Activated CD4-positive, CD25-positive, alpha-beta regulatory T cell treated with anti-CD3 and anti-CD28 coated beads, Interleukin-2, amount 50 U/mL, for 16 hours (primary cell): ENCODE data around the gene YY1.

ENCODE experiments used
- DNase-seq: peaks from one replicate; pipeline ENCODE4 v3.0.0-alpha.2; 2020; ENCODE audit warnings: low read depth, low spot score

The YY1 gene

DNA sequence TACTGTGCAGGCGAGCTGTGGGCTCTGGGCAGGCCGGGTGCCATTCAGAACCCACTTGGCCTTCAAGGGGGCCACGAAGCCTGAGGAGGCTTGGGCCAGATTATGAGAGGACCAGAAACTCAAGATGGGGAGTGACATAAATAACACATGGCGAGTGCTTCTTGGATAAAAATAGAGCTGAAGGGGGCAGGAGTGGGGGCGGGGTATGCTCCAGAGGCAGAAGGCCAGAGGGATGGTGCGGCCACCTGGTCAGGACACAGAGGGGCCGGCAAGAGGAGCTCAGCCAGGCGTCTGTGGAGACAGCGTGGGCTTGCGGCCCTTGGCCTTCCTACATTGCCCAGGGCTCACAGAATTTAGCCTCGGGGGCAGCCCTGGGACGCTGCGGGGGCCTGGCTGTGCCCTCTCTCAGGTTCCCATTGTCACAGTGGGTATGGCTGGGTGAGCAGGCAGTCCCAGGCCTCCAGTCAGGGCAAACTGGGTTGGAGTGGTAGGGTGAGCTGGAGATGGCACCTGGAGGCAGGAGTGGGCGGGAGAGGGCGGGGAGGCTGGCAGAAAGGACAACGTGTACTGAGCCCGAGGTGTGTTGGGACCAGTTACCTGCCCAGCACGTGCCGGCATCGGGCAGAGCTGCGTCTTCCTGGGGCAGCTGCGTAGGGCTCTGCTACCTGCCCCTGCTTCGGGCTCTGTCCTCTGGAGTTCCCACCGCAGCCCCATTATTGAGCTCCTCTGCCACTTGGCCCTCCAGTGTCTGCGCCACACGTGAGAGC, 74.7 kb downstream of the YY1 start:
- no peak for DNase-seq

DNA sequence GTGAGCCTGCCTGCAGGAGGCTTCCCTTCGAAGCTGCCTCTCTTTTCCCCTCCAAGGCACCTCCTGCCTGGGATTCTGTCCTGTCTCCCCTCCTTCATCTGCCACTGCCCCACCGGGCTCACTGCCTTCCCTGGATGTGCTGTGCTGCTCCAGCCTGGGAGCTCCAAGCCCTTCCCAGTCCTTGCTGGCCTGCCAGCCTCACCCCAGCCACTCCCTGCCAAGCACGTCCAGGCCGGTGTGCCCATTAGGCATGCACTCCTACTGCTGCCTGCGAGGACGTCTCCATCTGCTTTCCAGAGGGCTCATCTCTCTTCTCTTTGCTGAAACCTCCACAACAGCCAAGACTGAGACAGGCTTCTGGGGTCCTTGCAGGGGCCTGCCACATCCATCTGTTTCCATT, 75.8 kb downstream of the YY1 start:
- DNase-seq = no peak

DNA sequence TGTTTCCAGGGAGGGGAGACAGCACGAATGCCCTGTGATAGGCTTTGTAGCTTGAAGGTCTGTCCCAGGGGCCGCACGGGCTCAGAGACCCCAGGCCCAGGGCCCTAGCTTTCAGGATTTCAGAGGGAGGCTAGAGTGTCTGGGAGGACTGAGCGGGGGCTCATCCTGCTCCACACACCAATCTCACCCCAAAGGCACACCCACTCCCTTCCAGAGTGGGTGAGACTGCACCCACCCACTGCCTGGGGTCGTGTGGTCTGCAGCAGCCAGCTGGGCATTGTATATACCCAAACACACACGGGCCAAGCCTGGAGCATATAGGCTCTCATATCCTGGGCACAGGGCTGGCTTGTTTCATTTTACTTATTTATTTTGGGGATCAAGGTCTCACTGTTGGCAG, 78.4 kb downstream of the YY1 start:
- no peak for DNase-seq

DNA sequence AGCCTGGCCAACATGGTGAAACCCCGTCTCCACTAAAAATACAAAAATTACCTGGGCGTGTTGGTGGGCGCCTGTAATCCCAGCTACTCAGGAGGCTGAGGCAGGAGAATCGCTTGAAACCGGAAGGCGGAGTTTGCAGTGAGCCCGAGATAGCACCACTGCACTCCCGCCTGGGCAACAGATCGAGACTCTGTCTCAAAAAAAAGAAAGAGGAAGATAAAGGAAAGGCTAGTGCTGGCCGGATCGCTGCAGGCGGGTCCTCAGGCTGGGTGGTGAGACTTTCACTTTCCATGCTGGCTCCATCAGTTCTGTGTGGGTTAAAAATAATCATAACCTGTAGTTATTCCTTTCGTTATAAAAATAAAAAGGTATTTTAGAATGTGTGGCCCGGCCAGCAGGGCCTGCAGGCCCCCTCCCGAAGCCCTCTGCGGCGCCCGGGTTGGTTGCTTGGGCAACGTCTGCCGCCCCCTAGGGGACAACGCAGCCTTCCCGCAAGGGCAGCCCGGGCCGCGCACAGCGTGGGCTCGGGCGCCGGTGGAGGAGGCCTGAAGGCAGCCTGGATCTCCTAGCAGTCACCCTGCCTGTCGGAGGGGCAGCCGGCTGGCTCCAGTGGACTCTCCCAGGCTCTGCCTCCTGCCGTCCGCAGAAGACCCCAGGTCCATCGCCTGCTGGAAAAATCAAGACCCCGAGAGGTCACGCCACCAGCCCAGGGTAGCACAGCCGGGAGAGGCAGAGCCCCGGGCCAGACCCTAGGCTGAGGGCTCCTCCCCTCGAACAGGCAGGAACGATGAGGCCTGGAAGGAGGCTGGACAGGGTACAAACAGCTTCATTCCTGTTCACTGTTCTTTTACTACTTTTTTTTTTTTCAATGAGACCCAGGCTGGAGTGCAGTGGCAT, 79.2 kb downstream of the YY1 start:
- peak; percentile 30 for DNase-seq

DNA sequence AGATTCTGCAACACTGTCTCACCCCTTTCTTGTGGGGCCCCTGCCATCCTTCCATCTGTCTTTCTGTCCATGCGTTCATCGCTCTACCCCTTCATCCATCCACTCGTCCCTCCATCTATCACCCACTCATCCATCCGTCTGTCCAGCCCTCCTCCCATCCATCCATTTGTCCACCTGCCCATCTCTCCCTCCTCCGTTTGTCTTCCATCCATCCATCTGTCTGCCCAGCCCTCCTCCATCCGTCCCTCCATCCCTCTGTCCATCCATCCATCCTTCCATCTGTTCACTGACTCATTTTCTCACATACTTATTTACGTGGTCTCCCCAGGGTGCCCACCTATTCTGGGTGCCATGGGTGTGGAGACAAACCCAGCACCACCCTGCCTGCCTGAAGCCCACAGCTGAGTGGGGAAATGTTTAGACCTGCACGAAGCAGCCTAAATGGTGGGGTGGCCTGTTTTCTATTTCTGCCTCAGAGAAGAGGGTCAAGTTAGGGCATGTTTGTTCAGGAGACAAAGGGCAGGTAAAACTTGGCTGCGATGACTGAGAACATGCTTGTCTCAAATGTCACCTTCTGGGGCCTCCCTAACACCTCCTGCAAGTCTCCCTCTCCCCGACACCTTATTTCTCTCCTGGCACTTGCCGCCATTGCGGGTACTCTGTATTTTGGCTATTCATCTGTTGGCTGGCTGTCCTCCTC, 81.4 kb downstream of the YY1 start:
- no peak for DNase-seq

DNA sequence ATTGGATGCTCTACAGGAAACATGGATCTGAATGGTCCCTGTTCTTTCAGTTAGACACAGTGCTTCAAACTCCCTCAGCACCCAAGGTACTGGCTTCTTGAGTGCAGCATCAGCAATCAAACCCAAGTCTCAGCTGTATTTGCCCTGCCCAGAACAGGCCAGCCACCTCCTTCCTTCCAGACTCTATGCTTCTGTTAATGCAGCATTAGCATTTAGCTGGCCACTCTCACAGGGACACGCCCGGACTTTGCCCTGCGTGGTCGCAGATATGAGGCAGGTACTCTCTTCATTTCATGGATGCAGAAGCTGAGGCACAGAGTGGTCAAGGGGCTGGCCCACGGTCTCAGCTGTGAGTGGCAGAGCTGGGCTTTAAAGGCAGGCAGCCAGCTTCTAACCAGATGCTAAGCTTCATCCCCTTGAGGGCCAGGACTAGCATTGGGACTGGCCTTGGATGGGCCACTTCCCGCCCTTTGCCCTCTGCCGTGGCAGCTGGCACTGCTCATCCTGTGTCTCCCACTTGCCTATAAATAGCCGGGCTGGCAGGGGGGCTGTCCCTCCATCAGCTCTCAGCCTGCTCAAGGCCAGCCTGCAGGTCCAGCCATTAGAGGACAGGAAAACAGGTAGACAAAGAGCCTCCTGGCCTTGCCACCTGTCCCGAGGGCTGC, 82.7 kb downstream of the YY1 start:
- DNase-seq = no peak

DNA sequence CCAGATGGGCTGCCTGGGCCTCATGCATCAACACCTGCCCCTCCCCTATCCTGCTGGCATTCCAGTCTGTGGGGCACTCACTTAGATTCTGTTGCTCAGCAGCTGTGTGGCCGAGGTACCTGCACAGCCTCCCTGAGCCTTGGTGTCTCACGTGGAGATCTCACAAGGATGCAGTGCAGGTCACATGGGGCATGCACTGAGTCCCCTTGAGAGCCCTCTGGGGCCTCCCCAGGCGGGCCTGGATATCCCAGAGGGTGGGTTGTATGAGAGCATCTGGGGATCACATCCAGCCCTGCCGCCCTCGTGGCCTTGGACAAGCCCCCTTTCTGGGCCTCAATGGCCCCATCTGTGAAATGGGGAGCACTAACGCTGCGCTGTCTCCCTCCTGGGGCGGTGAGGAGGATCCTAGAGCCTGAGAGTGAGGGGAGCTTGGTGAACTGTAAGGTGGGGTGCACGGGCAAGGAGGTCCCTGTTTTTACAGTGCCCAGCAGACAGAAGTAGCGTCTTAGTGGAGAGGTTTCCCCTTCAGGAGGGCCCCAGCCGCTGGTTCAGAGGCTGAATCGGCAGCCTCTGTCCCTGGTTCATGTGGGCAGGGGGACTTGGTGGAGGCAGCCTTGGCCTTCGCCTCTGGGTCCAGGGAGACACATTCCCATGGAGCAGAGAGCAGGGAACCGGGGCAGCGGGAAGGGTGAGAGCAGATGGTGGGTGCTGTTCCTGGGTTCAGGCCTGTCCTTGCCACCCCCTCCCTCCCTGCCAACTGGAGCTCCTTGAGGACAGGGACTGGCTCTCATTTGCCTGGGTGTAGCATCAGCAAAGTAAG, 83.4 kb downstream of the YY1 start:
- DNase-seq = no peak

DNA sequence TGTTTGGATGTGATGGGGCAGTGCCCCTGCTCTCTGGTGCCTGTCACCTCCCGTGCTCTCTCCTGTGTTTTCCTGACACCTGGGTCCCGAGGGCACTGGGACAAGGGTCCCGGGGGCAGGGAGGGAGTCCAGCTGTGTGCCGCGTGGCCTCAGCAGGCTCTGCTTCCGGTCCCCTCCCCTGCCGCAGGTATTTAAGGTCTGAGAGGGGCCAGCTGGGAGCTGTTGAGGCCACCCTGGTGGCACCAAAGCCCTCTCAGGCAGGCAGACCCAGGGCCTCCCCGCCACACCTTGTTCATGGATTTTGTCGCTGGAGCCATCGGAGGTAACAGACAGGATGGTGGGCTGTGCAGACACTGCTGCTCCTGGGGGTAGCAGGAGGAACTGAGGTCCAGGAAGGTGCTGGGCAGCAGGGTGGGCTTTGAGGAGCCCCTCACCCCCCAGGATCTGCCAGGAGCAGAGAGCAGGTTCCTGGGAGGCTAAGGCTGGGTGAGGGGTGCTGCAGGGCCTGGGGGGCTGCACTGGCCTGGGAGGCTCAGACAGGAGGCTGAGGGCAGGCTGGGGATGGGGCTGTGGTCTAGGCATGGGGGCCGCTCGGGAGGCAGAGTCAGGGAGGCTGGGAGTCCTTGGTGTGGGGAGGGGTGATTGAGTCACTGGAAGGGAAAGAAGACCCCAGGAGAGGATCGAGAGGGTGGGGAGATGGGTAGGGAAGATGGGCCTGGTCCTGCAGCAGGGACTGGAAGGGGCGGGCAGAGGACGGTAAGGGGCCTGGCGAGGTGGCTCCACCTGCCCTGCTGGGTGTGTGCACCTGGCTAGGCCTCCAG, 84.4 kb downstream of the YY1 start, which contains the start of gene SLC25A47:
Gene SLC25A47, plus strand, starts transcription at position 219 of the 821 bp plus-strand sequence. Its CDS starts 76 bp downstream, at position 295.
- DNase-seq = no peak

DNA sequence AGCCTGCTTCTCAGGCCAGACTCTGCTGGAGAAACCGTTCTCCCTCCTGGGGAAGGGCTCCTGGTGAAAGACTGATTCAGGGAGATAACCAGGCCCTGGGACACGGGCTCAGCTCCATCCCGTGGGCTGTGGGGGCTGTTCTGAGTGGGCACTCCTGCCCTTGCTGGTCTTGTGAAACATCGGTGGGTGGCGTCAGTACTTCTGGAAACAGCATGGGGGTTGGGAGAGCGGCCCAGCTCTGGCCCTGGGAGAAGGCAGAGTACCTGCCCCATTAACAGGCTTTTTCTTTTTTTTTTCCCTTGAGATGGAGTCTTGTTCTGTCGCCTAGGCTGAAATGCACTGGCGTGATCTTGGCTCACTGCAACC, 85.0 kb downstream of the YY1 start:
- DNase-seq = no peak

DNA sequence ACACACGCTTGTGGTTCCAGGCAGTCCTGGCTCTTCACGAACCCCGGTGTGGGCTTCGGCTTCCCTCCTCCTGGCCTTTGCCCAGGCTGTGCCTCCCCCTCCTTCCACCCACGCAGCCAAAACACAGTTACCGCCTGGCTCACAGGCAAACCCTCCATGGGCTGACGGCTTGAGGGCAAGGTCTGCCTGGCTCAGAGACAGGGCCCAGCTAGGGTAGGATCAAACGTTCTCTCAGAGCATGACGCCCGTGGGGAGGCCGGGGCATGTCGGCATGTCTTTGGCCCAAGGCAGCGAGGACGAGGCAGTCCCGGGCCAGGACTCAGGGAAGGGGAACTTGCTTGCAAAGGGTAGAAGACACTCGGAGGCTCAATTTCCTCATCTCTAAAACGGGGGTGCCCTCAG, 86.3 kb downstream of the YY1 start:
- no peak for DNase-seq

DNA sequence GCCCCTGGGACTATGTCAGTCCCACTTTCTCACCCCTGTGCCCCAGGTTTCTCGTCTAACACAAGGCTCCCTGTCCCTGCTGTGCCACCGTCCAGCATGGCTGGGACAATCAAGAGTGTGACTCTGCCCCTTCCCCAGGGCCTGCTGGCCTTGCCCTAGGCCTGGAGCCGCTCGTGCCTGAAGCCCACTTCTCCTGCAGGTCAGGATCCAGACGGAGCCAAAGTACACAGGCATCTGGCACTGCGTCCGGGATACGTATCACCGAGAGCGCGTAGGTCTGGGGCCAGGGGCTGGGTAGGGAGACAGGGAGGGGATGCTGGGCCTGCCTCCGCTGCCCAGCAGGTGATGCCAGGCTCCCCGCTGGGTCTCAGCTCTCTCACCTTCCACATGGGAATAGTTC, 87.0 kb downstream of the YY1 start:
- no peak for DNase-seq

DNA sequence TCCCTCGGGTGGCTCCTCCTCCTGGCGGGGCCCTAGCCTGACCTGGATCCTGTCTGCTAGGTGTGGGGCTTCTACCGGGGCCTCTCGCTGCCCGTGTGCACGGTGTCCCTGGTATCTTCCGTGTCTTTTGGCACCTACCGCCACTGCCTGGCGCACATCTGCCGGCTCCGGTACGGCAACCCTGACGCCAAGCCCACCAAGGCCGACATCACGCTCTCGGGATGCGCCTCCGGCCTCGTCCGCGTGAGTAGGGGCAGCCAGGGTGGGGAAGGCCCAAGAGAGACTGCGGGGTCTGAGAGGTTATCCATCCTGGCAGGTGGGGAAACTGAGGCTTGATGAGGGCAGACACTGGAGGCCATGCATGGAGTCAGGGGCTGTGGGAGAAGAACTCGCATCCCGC, 88.2 kb downstream of the YY1 start:
- no peak for DNase-seq

DNA sequence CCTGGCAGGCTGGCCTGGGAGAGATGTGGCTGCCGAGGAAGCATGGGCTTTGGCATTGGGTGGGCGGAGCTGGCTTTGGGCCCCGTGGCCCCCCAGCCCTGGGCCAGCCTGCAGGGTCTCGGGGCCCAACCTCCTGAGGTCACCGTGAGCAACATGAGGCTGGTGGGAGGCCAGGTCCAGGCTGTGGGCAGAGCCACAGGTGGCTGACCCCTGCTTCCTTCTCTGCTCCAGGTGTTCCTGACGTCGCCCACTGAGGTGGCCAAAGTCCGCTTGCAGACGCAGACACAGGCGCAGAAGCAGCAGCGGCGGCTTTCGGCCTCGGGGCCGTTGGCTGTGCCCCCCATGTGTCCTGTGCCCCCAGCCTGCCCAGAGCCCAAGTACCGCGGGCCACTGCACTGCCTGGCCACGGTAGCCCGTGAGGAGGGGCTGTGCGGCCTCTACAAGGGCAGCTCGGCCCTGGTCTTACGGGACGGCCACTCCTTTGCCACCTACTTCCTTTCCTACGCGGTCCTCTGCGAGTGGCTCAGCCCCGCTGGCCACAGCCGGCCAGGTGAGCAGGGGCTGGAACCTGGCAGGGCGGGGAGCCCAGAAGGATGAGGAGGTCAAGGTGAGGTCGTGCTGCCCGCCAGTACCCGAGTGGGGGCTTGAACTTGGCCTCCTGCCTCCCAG, 89.7 kb downstream of the YY1 start:
- no peak for DNase-seq

DNA sequence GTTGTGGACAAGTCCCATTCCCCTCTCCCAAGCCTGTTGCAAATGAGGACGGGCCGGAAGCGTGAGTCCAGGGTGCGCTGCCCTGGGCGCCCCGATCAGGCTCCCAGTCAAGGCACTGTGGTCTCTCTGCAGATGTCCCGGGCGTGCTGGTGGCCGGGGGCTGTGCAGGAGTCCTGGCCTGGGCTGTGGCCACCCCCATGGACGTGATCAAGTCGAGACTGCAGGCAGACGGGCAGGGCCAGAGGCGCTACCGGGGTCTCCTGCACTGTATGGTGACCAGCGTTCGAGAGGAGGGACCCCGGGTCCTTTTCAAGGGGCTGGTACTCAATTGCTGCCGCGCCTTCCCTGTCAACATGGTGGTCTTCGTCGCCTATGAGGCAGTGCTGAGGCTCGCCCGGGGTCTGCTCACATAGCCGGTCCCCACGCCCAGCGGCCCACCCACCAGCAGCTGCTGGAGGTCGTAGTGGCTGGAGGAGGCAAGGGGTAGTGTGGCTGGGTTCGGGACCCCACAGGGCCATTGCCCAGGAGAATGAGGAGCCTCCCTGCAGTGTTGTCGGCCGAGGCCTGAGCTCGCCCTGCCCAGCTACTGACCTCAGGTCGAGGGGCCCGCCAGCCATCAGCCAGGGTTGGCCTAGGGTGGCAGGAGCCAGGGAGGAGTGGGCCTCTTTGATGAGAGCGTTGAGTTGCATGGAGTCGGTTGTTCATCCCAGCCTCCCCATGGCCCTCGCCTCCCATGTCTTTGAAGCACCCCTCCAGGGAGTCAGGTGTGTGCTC, 90.5 kb downstream of the YY1 start:
- DNase-seq = no peak

DNA sequence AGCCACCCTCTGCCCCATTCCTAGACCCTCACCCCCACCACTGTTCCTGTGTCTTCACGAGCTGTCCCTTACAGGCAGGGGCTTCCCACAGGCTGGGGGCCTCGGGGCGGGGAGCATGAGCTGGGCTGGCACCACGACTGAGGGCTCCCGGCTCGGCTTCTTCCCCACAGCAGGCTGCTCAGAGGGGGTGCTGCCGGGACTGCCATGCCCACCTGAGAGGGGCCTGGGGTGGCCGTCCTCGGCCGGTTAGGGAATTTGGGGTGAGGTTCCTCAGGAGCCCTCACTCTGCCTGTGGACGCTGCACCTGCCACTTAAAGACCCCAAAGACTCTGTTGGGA, 91.0 kb downstream of the YY1 start:
- no peak for DNase-seq

DNA sequence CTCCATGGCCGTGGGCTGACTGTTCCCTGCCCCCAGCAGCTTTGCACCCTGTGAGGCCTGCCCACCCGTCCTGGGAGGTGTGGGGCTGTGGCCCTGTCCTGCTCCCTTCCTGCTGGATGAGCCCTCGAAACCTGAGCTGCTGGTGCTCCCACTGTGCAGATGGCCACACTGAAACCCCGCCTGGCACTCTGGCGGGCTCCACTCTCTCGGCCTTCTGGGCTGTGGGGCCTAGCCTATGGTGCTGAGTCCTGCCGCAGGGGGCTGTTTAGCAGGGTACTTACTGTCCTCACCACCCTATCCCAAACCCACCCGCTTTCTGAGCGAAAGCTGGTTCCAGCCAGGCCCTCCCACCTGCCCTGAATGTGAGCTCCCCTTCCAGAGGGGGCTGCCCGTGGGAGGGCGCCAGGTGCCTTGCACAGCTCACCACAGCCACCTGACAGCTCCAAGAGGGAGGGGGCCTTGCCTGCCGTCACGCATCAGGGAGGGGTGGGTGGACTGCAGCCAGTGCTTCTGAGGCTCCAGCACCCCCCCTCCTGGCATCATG, 91.5 kb downstream of the YY1 start:
- DNase-seq = no peak

DNA sequence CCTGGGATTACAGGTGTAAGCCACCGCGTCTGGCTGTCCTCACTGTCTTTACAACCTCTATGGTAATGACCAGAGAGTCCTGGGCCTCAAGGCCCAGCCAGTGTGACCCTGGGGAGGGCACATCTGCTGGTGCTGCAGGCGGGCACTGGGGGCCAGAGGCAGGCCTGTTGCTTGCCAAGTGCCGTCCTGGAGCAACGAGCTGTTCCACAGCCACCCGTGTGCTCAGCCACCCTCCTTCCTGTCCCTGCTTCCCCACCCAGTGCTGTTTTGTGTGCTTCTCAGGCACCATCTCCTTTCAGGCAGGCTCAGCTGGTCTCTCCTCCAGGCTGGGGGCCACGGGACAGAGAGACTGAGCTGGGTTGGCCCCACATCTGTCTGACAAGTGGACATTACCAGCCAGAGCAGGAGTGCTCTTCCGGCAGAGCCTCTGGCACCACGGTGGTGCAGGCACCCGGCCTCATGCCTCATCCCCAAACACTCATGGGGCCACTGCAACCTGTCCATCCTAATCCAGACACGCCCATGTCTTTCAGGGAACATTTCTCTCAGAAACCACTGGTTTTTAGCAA, 93.2 kb downstream of the YY1 start:
- DNase-seq = no peak
